Panc1 (cell line): ENCODE data around the gene AHDC1. TPM values are rescaled to one million over a fixed set of nuclear protein-coding genes. Genes with fewer than 3 reads are reported as not detected.

Experiments used
- ATAC-seq: fragments of 200-7000 bp; cut with Tn5 transposase; 2 replicates; pipeline ENCODE4 v1.9.1; 2020; ENCODE audit warnings: mild to moderate bottlenecking, moderate library complexity
- BruUV-seq: library from RNA; stranded (reverse); fragments of 400-500 nt; replicated peaks from 2 replicates; lab custom pipeline; 2021; lab: Mats Ljungman, UMichigan
- CTCF ChIA-PET: fragments of 300-600 bp; sonication (Branson Sonifier 250); formaldehyde crosslinking; loops from one replicate; lab custom pipeline; 2022; ENCODE audit warnings: antibody characterized with exemption; lab: Charles Lee
- POLR2A ChIA-PET: fragments of 300-600 bp; sonication (Branson Sonifier 250); formaldehyde crosslinking; loops from one replicate; lab custom pipeline; 2022; ENCODE audit warnings: antibody characterized with exemption; lab: Charles Lee
- DNase-seq: peaks from one replicate; pipeline ENCODE4 v3.0.0-alpha.2; 2010; ENCODE audit warnings: low read depth, low spot score
- H3K27ac ChIP-seq: 2 replicates; pipeline ENCODE4 v1.5.1; 2011; ENCODE audit warnings: mild to moderate bottlenecking, low read length, inconsistent platforms
- H3K27me3 ChIP-seq: fragments of 200-500 bp; sonication (Bioruptor generic); 2 replicates; pipeline ENCODE4 v1.6.0; 2014; ENCODE audit warnings: low read length, inconsistent platforms; ENCODE audit not compliant: control insufficient read depth, insufficient read depth
- H3K36me3 ChIP-seq: fragments of 200-500 bp; sonication (Bioruptor generic); 2 replicates; pipeline ENCODE4 v1.5.1; 2014; ENCODE audit warnings: inconsistent platforms, mild to moderate bottlenecking, low read length, moderate library complexity; ENCODE audit not compliant: control insufficient read depth, insufficient read depth
- H3K4me1 ChIP-seq: 2 replicates; pipeline ENCODE4 v1.5.1; 2011; ENCODE audit warnings: inconsistent platforms, mild to moderate bottlenecking, low read length, moderate library complexity; ENCODE audit not compliant: control insufficient read depth, insufficient read depth
- H3K4me3 ChIP-seq, 2 experiments: 2 replicates each; pipeline ENCODE4 v1.5.1; 2011 to 2012; ENCODE audit warnings: low read depth in 2 of 2, low read length in 2 of 2, mild to moderate bottlenecking in 2 of 2, inconsistent platforms in 1 of 2, moderate library complexity in 1 of 2
- H3K9me3 ChIP-seq: fragments of 200-500 bp; sonication (Bioruptor generic); 2 replicates; pipeline ENCODE4 v1.5.1; 2014; ENCODE audit warnings: low read depth, mild to moderate bottlenecking, inconsistent platforms, low read length, moderate library complexity; ENCODE audit not compliant: control insufficient read depth, insufficient read depth
- CTCF ChIP-seq: fragments of 450-650 bp; IDR thresholded peaks from 2 replicates; pipeline ENCODE4 v1.5.1; 2017; ENCODE audit warnings: mild to moderate bottlenecking
- POLR2AphosphoS5 ChIP-seq: IDR thresholded peaks from 2 replicates; pipeline ENCODE4 v1.6.1; 2012; ENCODE audit warnings: mild to moderate bottlenecking, low read depth, low read length, moderate library complexity
- REST ChIP-seq, 2 experiments: IDR thresholded peaks; 2 replicates each; pipeline ENCODE4 v1.6.1; 2011 to 2012; ENCODE audit warnings: low read depth in 2 of 2, control low read depth in 1 of 2, low read length in 1 of 2, mild to moderate bottlenecking in 1 of 2, moderate library complexity in 1 of 2; ENCODE audit not compliant: insufficient read depth in 1 of 2
- SIN3A ChIP-seq: IDR thresholded peaks from 2 replicates; pipeline ENCODE4 v1.6.1; 2012; ENCODE audit warnings: low read depth, mild to moderate bottlenecking, low read length, moderate library complexity, borderline replicate concordance; ENCODE audit not compliant: insufficient read depth
- TCF7L2 ChIP-seq: IDR thresholded peaks from 2 replicates; pipeline ENCODE4 v1.6.1; 2011; ENCODE audit warnings: mild to moderate bottlenecking, low read depth, low read length, inconsistent platforms
- in situ Hi-C: cut with HindIII; loops from 2 replicates; pipeline ENCODE4 v1.10.0; 2016; ENCODE audit warnings: low sequenced_read_pairs, low pct_unique_long_range_greater_than_20kb
- intact Hi-C: fragments of 100-400 bp; cut with micrococcal nuclease; formaldehyde crosslinking; loops from one replicate; pipeline ENCODE4 v1.10.0; 2022; ENCODE audit not compliant: unreplicated experiment
- total RNA-seq: library from RNA; stranded (reverse); gene quantifications from one replicate; pipeline ENCODE4 v1.2.1, GENCODE V29; 2021; ENCODE audit not compliant: unreplicated experiment

Gene AHDC1
- total RNA-seq, 1 experiment from 2014 or later, result 47.1 TPM

GRCh38 chr1:27547220-27548116, 56.5 kb downstream of the AHDC1 start:
- ChIA-PET POLR2A (no interaction called here), CTCF (interaction anchor here (0.5 to 0.6 kb wide), 4 partner anchors 63 to 278 kb away, joined by 3 to 8 read pairs (median 4); no protein-coding TSS in a partner anchor)
- no peaks in the 10 kb centered on the region for H3K27me3 ChIP-seq
- H3K9me3 ChIP-seq, result no peaks in the 10 kb centered on the region
- TF ChIP-seq SIN3A (no peak), REST (IDR thresholded peaks at IDR 0.05; ENCODE audit: insufficient read depth in 1 of 2, low read depth in 2 of 2, low read length in 1 of 2) (no peak), POLR2AphosphoS5 (no peak)
- no peak for ATAC-seq
- no TSS peak for BruUV-seq
- intact Hi-C loops (no loop called here), in situ Hi-C loops (no loop called here)
- 0 out of 2 replicates have a peak, but pooled peaks cover 2% of the 10 kb centered on the region for H3K36me3 ChIP-seq
- no peak overlapping the region for H3K27ac ChIP-seq
- peaks cover 38% of the 10 kb centered on the region for H3K4me1 ChIP-seq
- DNase-seq, result no peak
- H3K4me3 ChIP-seq, result no peak overlapping the region

GRCh38 chr1:27545876-27546275, 58.1 kb downstream of the AHDC1 start:
- BruUV-seq, result no TSS peak
- H3K27me3 ChIP-seq, result no peaks in the 10 kb centered on the region
- ChIA-PET POLR2A (interaction anchor here (0.7 kb wide), 1 partner anchor 124 kb away, joined by 5 read pairs; no protein-coding TSS in a partner anchor), CTCF (interaction anchor here (0.7 to 1.5 kb wide), 3 partner anchors 11 to 117 kb away, joined by 3 to 12 read pairs (median 3); no protein-coding TSS in a partner anchor)
- H3K4me3 ChIP-seq, result no peak overlapping the region
- H3K36me3 ChIP-seq, result 0 out of 2 replicates have a peak, but pooled peaks cover 2% of the 10 kb centered on the region
- no peaks in the 10 kb centered on the region for H3K9me3 ChIP-seq
- intact Hi-C loops, result no loop called here
- no peak for DNase-seq
- H3K4me1 ChIP-seq, result peaks cover 51% of the 10 kb centered on the region
- ATAC-seq, result no peak
- TF ChIP-seq TCF7L2 (no peak), POLR2AphosphoS5 (no peak), REST (IDR thresholded peaks at IDR 0.05; ENCODE audit: insufficient read depth in 1 of 2, low read depth in 2 of 2, low read length in 1 of 2) (no peak), CTCF (no peak), SIN3A (no peak)
- no peak overlapping the region; the same call in 1 of the 2 replicates for H3K27ac ChIP-seq
- in situ Hi-C loops, result no loop called here
